ENCODE results near the gene ZNF750.

Gene ZNF750

DNA sequence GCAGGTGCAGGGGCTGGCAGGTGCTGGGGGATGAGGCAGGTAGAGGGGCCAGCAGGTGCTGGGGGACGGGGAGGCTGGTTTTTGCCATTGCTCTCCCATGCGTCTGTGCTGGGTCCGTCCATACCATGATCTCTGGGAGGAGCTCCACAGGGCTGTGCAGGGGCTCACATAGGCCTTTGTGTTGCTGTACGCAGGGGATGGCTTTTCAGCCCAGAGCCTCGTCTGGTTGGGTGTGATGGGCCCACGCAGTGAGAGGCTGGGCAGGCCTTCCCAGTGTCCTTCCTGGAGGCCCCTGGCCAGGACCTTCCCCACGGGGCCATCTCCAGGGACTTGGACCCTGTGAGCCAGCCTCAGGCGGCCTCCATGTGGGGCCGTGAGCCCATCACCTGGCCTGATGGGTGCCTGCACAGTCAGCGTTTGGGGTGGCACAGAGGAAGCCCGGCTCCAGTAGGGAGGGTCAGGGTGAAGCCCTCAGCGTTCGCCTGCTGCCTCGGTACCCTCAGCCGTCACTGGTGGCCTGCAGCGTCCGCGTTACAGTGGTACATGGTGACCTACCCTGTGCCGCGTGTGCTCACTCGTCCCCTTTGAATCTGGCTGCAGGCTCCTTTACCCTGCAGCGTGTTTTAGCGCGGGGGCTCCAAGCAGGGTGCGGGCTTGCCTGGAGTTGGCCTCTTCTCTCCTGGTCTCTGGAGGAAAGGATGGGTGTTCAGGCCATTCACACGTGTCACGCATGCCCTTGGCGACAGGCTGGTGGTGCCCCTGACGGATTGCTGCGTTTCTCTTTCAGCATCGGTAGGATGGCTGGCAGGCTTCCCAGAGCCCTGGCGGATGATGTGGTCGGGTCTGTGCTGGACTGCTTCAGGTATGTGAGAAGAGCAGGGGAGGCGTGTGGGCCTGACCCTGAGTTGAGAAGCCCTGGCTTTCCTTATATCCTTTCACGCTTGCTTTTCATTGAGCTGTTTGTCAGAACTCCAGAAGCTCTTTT lies 30.6 kb downstream of the ZNF750 start:
- TF ChIP-seq EZH2phosphoT487 (conservative IDR thresholded peaks at IDR 0.05; ENCODE audit: low read length) (no peak), CTCF (IDR thresholded peaks at IDR 0.05; ENCODE audit: insufficient read depth, low read length, poor library complexity, severe bottlenecking) (no peak)
- Histone ChIP-seq H3K27ac (ENCODE audit: low read depth, low read length) (no peak overlapping the region), H3K4me2 (ENCODE audit: low read depth, low read length, poor library complexity, severe bottlenecking) (no peak overlapping the region), H2AFZ (ENCODE audit: low read depth, low read length, severe bottlenecking) (no peak overlapping the region), H3K9ac (ENCODE audit: low read length) (no peak overlapping the region), H3K27me3 (ENCODE audit: low read length) (no peaks in the 10 kb centered on the region), H3K9me2 (replicated peaks; ENCODE audit: insufficient read depth, low read length) (no peaks in the 10 kb centered on the region), H4K20me1 (ENCODE audit: low read depth, low read length) (no peaks in the 10 kb centered on the region), H3K4me3 (ENCODE audit: insufficient read depth, low read length, poor library complexity, severe bottlenecking) (no peak overlapping the region), H3K79me2 (ENCODE audit: insufficient read depth, low read length) (no peaks in the 10 kb centered on the region), H3K9me3 (ENCODE audit: insufficient read depth, low read length) (no peaks in the 10 kb centered on the region), H3K36me3 (ENCODE audit: low read length) (no peaks in the 10 kb centered on the region), H3F3A (ENCODE audit: insufficient read depth) (no peaks in the 10 kb centered on the region)

DNA sequence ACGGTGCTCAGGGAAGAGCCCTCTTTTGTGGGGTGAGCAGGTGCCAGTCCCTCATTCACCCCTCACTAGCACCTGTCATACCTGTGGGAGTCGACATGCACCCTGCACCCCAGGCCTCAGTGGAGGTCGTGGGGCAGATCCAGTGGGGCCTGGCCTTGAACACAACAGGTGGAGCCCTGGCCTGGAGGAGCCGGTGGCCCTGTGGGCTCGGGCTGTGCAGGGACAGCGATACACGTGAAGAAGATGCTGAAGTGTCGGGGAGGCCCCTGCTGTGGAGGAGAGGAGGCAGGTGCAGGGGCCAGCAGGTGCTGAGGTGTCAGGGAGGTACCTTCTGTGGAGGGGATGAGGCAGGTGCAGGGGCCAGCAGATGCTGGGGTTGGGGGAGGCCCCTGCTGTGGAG lies 31.8 kb downstream of the ZNF750 start:
- Histone ChIP-seq H3F3A (ENCODE audit: insufficient read depth) (no peaks in the 10 kb centered on the region), H3K4me3 (ENCODE audit: insufficient read depth, low read length, poor library complexity, severe bottlenecking) (no peak overlapping the region), H3K36me3 (ENCODE audit: low read length) (no peaks in the 10 kb centered on the region), H2AFZ (ENCODE audit: low read depth, low read length, severe bottlenecking) (no peak overlapping the region), H3K9ac (ENCODE audit: low read length) (no peak overlapping the region), H3K27me3 (ENCODE audit: low read length) (no peaks in the 10 kb centered on the region), H3K79me2 (ENCODE audit: insufficient read depth, low read length) (no peaks in the 10 kb centered on the region), H3K9me2 (replicated peaks; ENCODE audit: insufficient read depth, low read length) (no peaks in the 10 kb centered on the region), H3K9me3 (ENCODE audit: insufficient read depth, low read length) (no peaks in the 10 kb centered on the region), H4K20me1 (ENCODE audit: low read depth, low read length) (no peaks in the 10 kb centered on the region), H3K4me2 (ENCODE audit: low read depth, low read length, poor library complexity, severe bottlenecking) (no peak overlapping the region), H3K27ac (ENCODE audit: low read depth, low read length) (no peak overlapping the region)
- TF ChIP-seq EZH2phosphoT487 (conservative IDR thresholded peaks at IDR 0.05; ENCODE audit: low read length), result no peak
- TF ChIP-seq CTCF (IDR thresholded peaks at IDR 0.05; ENCODE audit: insufficient read depth, low read length, poor library complexity, severe bottlenecking), result no peak

DNA sequence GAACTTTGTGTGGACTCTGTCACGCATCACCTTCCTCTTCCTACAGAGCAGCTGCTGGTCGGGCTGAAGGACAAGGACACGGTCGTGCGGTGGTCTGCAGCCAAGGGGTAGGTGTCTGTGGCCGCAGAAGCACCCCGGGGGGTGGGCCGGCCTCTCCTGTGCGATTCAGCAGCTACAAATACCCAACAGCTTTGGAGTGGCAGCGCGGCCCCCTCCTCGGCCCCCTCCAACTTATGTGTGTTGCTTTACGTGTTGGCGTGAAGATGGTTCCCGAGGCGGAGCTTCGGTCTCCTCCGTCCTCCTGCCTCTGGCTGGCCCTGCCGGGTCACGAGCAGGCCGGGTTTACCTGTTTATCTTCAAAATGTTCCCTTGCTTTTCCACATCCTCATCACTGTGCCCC lies 32.3 kb downstream of the ZNF750 start:
- no peak overlapping the region for H3K9ac ChIP-seq (ENCODE audit: low read length)
- H3K4me3 ChIP-seq (ENCODE audit: insufficient read depth, low read length, poor library complexity, severe bottlenecking), result no peak overlapping the region
- H3K9me3 ChIP-seq (ENCODE audit: insufficient read depth, low read length), result no peaks in the 10 kb centered on the region
- no peaks in the 10 kb centered on the region for H4K20me1 ChIP-seq (ENCODE audit: low read depth, low read length)
- H3K27ac ChIP-seq (ENCODE audit: low read depth, low read length), result no peak overlapping the region
- H3K9me2 ChIP-seq (replicated peaks; ENCODE audit: insufficient read depth, low read length), result no peaks in the 10 kb centered on the region
- no peak overlapping the region for H2AFZ ChIP-seq (ENCODE audit: low read depth, low read length, severe bottlenecking)
- H3K27me3 ChIP-seq (ENCODE audit: low read length), result no peaks in the 10 kb centered on the region
- no peak for TF ChIP-seq EZH2phosphoT487 (conservative IDR thresholded peaks at IDR 0.05; ENCODE audit: low read length)
- no peak for TF ChIP-seq CTCF (IDR thresholded peaks at IDR 0.05; ENCODE audit: insufficient read depth, low read length, poor library complexity, severe bottlenecking)
- no peaks in the 10 kb centered on the region for H3F3A ChIP-seq (ENCODE audit: insufficient read depth)
- H3K79me2 ChIP-seq (ENCODE audit: insufficient read depth, low read length), result no peaks in the 10 kb centered on the region
- no peaks in the 10 kb centered on the region for H3K36me3 ChIP-seq (ENCODE audit: low read length)
- no peak overlapping the region for H3K4me2 ChIP-seq (ENCODE audit: low read depth, low read length, poor library complexity, severe bottlenecking)

Measured in SU-DHL-6 (cell line).